Endothelial cell of umbilical vein (primary cell): ENCODE measurements around the gene NPSR1.
"Not testable (repeated sequence)": the region's sequence is repeated elsewhere in the genome, so short reads cannot be mapped to it uniquely, and the experiment has no call there.

ENCODE experiments used
- CTCF ChIP-seq, 2 donors: IDR thresholded peaks; 1 replicate in 1 of 2; 2 replicates in 1 of 2; pipeline ENCODE4 v1.5.1; 2011; ENCODE audit warnings: low read length in 2 of 2, mild to moderate bottlenecking in 2 of 2, moderate library complexity in 2 of 2, control low read depth in 1 of 2, inconsistent platforms in 1 of 2, low read depth in 1 of 2; ENCODE audit not compliant: insufficient read depth in 1 of 2; ENCODE audit errors: extremely low read depth in 1 of 2
- EZH2 ChIP-seq: IDR thresholded peaks from 2 replicates; pipeline ENCODE4 v1.6.1; 2012; ENCODE audit warnings: borderline replicate concordance, low read depth, mild to moderate bottlenecking, moderate library complexity, low read length, inconsistent platforms; ENCODE audit not compliant: severe bottlenecking
- MAX ChIP-seq: IDR thresholded peaks from 2 replicates; pipeline ENCODE4 v1.6.1; 2011; ENCODE audit not compliant: insufficient read depth, insufficient read length

GRCh38 chr7:34867341-34867740 is 209.3 kb downstream of the NPSR1 start:
- TF ChIP-seq EZH2; MAX; CTCF (IDR thresholded peaks at IDR 0.05; ENCODE audit: extremely low read depth in 1 of 2, insufficient read depth in 1 of 2, low read depth in 1 of 2, low read length in 2 of 2): not testable (repeated sequence)
